OCI-LY7 (cell line): ENCODE measurements around the gene AR. TPM values are rescaled to one million over a fixed set of nuclear protein-coding genes. Genes with fewer than 3 reads are reported as not detected.

Experiments
- BruUV-seq: library from RNA; stranded (reverse); fragments of 400-500 nt; replicated peaks from 2 replicates; lab custom pipeline; 2021; lab: Mats Ljungman, UMichigan
- CTCF ChIA-PET: fragments of 300-600 bp; sonication (Branson Sonifier 250); formaldehyde crosslinking; loops from one replicate; lab custom pipeline; 2022; ENCODE audit warnings: antibody characterized with exemption; ENCODE audit not compliant: unreplicated experiment; lab: Charles Lee
- POLR2A ChIA-PET: fragments of 300-600 bp; sonication (Branson Sonifier 250); formaldehyde crosslinking; loops from one replicate; lab custom pipeline; 2022; ENCODE audit warnings: antibody characterized with exemption; lab: Charles Lee
- DNase-seq: peaks from one replicate; pipeline ENCODE4 v3.0.0-alpha.2; 2015; ENCODE audit warnings: low spot score
- H2AFZ ChIP-seq: fragments of 200-600 bp; sonication (generic), shearing (Covaris generic); 2 replicates; pipeline ENCODE4 v1.6.1; 2014; ENCODE audit warnings: mild to moderate bottlenecking, antibody characterized with exemption, low read length, moderate library complexity
- H3K27ac ChIP-seq: fragments of 200-600 bp; sonication (generic); 2 replicates; pipeline ENCODE4 v1.5.1; 2014; ENCODE audit warnings: mixed run types, low read depth, mild to moderate bottlenecking, moderate library complexity, low read length, inconsistent platforms; ENCODE audit not compliant: poor library complexity, severe bottlenecking
- H3K36me3 ChIP-seq: fragments of 200-600 bp; sonication (generic); 2 replicates; pipeline ENCODE4 v1.6.1; 2014; ENCODE audit warnings: mild to moderate bottlenecking, antibody characterized with exemption, low read length, moderate library complexity, mixed read lengths; ENCODE audit not compliant: insufficient read depth
- H3K4me1 ChIP-seq: fragments of 200-600 bp; sonication (generic); 2 replicates; pipeline ENCODE4 v1.5.1; 2014; ENCODE audit warnings: mild to moderate bottlenecking, low read length; ENCODE audit not compliant: insufficient read depth, poor library complexity, severe bottlenecking
- H3K4me2 ChIP-seq: fragments of 200-600 bp; sonication (generic); 2 replicates; pipeline ENCODE4 v1.6.1; 2014; ENCODE audit warnings: mild to moderate bottlenecking, low read length
- H3K4me3 ChIP-seq: fragments of 200-600 bp; sonication (generic); 2 replicates; pipeline ENCODE4 v1.5.1; 2014; ENCODE audit warnings: mild to moderate bottlenecking, low read depth, low read length; ENCODE audit not compliant: poor library complexity, severe bottlenecking
- H3K79me2 ChIP-seq: fragments of 200-600 bp; sonication (generic); 2 replicates; pipeline ENCODE4 v1.6.1; 2016; ENCODE audit warnings: low read depth, mild to moderate bottlenecking, low read length, moderate library complexity, mixed read lengths; ENCODE audit not compliant: insufficient read depth
- H3K9me2 ChIP-seq: fragments of 200-600 bp; sonication (generic); 2 replicates; pipeline ENCODE4 v1.6.1; 2016; ENCODE audit warnings: mild to moderate bottlenecking, low read length, mixed read lengths; ENCODE audit not compliant: insufficient read depth
- H3K9me3 ChIP-seq: fragments of 200-600 bp; sonication (generic); 2 replicates; pipeline ENCODE4 v1.6.1; 2014; ENCODE audit warnings: mild to moderate bottlenecking, mixed run types, low read length, mixed read lengths
- H4K20me1 ChIP-seq: fragments of 200-600 bp; sonication (generic); 2 replicates; pipeline ENCODE4 v1.6.1; 2014; ENCODE audit warnings: mild to moderate bottlenecking, antibody characterized with exemption, low read length, moderate library complexity, mixed read lengths; ENCODE audit not compliant: insufficient read depth
- EZH2phosphoT487 ChIP-seq: fragments of 200-600 bp; sonication (generic); IDR thresholded peaks from 2 replicates; pipeline ENCODE4 v1.6.1; 2018; ENCODE audit warnings: low read depth, borderline replicate concordance, mild to moderate bottlenecking, mixed run types, antibody characterized with exemption, low read length, moderate library complexity, mixed read lengths
- intact Hi-C: fragments of 100-400 bp; cut with micrococcal nuclease; formaldehyde crosslinking; loops from one replicate; pipeline ENCODE4 v1.10.0; 2022; ENCODE audit not compliant: unreplicated experiment
- total RNA-seq, 2 experiments: library from RNA; depleted of rRNA in 1 of 2; stranded (reverse); fragments of >200 nt in 1 of 2; shearing (Covaris generic) in 1 of 2; gene quantifications; 2 replicates each; pipeline ENCODE4 v1.2.3, GENCODE V29; 2014 to 2022
- TF ChIP-seq, protein P1 (sequence below): fragments of 200-600 bp; sonication (generic); conservative IDR thresholded peaks from 2 replicates; pipeline ENCODE4 v1.5.1; 2014; ENCODE audit warnings: mild to moderate bottlenecking, antibody characterized with exemption, low read length, moderate library complexity, mixed read lengths

Gene AR
- total RNA-seq, 2 experiments from 2014 or later, result not detected

DNA sequence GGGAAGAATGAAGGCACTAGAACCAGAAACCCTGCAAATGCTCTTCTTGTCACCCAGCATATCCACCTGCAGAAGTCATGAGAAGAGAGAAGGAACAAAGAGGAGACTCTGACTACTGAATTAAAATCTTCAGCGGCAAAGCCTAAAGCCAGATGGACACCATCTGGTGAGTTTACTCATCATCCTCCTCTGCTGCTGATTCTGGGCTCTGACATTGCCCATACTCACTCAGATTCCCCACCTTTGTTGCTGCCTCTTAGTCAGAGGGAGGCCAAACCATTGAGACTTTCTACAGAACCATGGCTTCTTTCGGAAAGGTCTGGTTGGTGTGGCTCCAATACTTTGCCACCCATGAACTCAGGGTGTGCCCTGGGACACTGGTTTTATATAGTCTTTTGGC, 181.7 kb downstream of the AR start:
- TF ChIP-seq, protein P1, sequence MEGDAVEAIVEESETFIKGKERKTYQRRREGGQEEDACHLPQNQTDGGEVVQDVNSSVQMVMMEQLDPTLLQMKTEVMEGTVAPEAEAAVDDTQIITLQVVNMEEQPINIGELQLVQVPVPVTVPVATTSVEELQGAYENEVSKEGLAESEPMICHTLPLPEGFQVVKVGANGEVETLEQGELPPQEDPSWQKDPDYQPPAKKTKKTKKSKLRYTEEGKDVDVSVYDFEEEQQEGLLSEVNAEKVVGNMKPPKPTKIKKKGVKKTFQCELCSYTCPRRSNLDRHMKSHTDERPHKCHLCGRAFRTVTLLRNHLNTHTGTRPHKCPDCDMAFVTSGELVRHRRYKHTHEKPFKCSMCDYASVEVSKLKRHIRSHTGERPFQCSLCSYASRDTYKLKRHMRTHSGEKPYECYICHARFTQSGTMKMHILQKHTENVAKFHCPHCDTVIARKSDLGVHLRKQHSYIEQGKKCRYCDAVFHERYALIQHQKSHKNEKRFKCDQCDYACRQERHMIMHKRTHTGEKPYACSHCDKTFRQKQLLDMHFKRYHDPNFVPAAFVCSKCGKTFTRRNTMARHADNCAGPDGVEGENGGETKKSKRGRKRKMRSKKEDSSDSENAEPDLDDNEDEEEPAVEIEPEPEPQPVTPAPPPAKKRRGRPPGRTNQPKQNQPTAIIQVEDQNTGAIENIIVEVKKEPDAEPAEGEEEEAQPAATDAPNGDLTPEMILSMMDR, result no peak
- no peak for TF ChIP-seq EZH2phosphoT487
- CTCF ChIA-PET, result no interaction called here
- Histone ChIP-seq H3K4me1 (no peaks in the 10 kb centered on the region), H2AFZ (no peak overlapping the region), H3K27ac (no peak overlapping the region), H3K4me2 (no peak overlapping the region), H3K79me2 (no peaks in the 10 kb centered on the region), H4K20me1 (no peaks in the 10 kb centered on the region), H3K4me3 (no peak overlapping the region), H3K9me2 (no peaks in the 10 kb centered on the region), H3K36me3 (no peaks in the 10 kb centered on the region), H3K9me3 (no peaks in the 10 kb centered on the region)
- POLR2A ChIA-PET, result no interaction called here
- BruUV-seq, result no TSS peak
- no peak for DNase-seq
- intact Hi-C loops, result loop anchor here (10.0 kb wide), 1 partner anchor 59 kb away; no protein-coding TSS in a partner anchor

DNA sequence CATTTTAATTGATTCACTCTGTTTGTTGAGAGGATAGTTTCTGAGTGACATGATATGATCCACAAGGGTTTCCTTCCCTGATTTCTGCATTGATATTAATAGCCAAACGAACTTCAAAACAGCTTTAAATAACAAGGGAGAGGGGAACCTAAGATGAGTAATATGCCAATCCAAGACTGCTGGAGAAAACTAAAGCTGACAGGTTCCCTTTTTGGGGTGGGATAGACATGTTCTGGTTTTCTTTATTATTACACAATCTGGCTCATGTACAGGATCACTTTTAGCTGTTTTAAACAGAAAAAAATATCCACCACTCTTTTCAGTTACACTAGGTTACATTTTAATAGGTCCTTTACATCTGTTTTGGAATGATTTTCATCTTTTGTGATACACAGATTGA, 182.2 kb downstream of the AR start:
- Histone ChIP-seq H3K9me2 (no peaks in the 10 kb centered on the region), H3K27ac (no peak overlapping the region), H3K36me3 (no peaks in the 10 kb centered on the region), H3K4me2 (no peak overlapping the region), H2AFZ (no peak overlapping the region), H3K9me3 (no peaks in the 10 kb centered on the region), H4K20me1 (no peaks in the 10 kb centered on the region), H3K4me3 (no peak overlapping the region), H3K4me1 (no peaks in the 10 kb centered on the region), H3K79me2 (no peaks in the 10 kb centered on the region)
- no peak for TF ChIP-seq EZH2phosphoT487
- TF ChIP-seq, protein P1, result no peak
- no TSS peak for BruUV-seq
- intact Hi-C loops, result loop anchor here (10.0 kb wide), 1 partner anchor 59 kb away; no protein-coding TSS in a partner anchor
- ChIA-PET CTCF (no interaction called here), POLR2A (no interaction called here)
- no peak for DNase-seq

DNA sequence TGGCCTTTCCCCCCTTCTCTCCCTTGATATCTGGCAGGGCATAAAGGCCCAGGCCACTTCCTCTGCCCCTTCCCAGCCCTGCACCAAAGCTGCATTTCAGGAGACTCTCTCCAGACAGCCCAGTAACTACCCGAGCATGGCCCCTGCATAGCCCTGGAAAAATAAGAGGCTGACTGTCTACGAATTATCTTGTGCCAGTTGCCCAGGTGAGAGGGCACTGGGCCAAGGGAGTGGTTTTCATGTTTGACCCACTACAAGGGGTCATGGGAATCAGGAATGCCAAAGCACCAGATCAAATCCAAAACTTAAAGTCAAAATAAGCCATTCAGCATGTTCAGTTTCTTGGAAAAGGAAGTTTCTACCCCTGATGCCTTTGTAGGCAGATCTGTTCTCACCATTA, 183.8 kb downstream of the AR start:
- TF ChIP-seq, protein P1, result no peak
- TF ChIP-seq EZH2phosphoT487, result no peak
- Histone ChIP-seq H3K9me3 (no peaks in the 10 kb centered on the region), H3K9me2 (no peaks in the 10 kb centered on the region), H3K4me1 (no peaks in the 10 kb centered on the region), H3K79me2 (no peaks in the 10 kb centered on the region), H2AFZ (no peak overlapping the region), H3K36me3 (no peaks in the 10 kb centered on the region), H3K4me2 (no peak overlapping the region), H3K27ac (no peak overlapping the region), H4K20me1 (no peaks in the 10 kb centered on the region), H3K4me3 (no peak overlapping the region)
- ChIA-PET POLR2A (interaction anchor here (2.0 kb wide), 1 partner anchor 14 kb away, joined by 6 read pairs; no protein-coding TSS in a partner anchor), CTCF (no interaction called here)
- no TSS peak for BruUV-seq
- intact Hi-C loops, result loop anchor here (10.0 kb wide), 1 partner anchor 57 kb away; no protein-coding TSS in a partner anchor
- no peak for DNase-seq
